ENCODE measurements around the gene LTBP4. TPM values are rescaled to one million over a fixed set of nuclear protein-coding genes. Genes with fewer than 3 reads are reported as not detected.
A peak's percentile ranks its signal among the peaks of the same experiment; 100 is the strongest.

LTBP4 gene
- total and polyA plus RNA-seq, 12 donors, result 15.3 to 272 (median 121) TPM

- intact Hi-C loops (cut with DNase I), result no loop called here
- H3K36me3 ChIP-seq (replicated peaks in 1 of 2), result no peaks in the 10 kb centered on the region
- peak in 2 of 7 donors; percentile 34 to 40 for DNase-seq
- H3K27ac ChIP-seq, result no peak overlapping the region
- peaks cover 12 to 14% of the 10 kb centered on the region in 2 donors for H3K4me1 ChIP-seq (replicated peaks in 1 of 2)
- no peaks in the 10 kb centered on the region for H3K9me3 ChIP-seq (replicated peaks in 1 of 3)
- H3K4me3 ChIP-seq, result no peak overlapping the region
- TF ChIP-seq CTCF (IDR thresholded peaks at IDR 0.05), result no peak
- no peak for TF ChIP-seq POLR2A (IDR thresholded peaks at IDR 0.05)
- no peaks in the 10 kb centered on the region for H3K27me3 ChIP-seq
- 91 to 93% (median 92%) methylated on average over 6 to 10 of the region's 10 CpGs for WGBS, 4 donors
These were observed 10.9 kb downstream of the LTBP4 start for GRCh38 chr19:40611900-40612698.

GRCh38 chr19:40612831-40613689, 11.9 kb downstream of the LTBP4 start:
- DNase-seq, result peak; percentile 59 to 90 (median 73)
- Histone ChIP-seq H3K36me3 (replicated peaks in 1 of 2) (peaks cover 0 to under 1% of the 10 kb centered on the region in 2 donors), H3K4me3 (peak overlapping the region in 3 of 4 donors; percentile 39 to 81 (median 39)), H3K27ac (peak overlapping the region; percentile 57 to 95 (median 73)), H3K27me3 (no peaks in the 10 kb centered on the region), H3K4me1 (replicated peaks in 1 of 2) (peaks cover 12 to 14% of the 10 kb centered on the region in 2 donors), H3K9me3 (replicated peaks in 1 of 3) (no peaks in the 10 kb centered on the region)
- WGBS, 4 donors, result 11 to 28% (median 20%) methylated on average over 24 to 50 of the region's 50 CpGs
- TF ChIP-seq CTCF (IDR thresholded peaks at IDR 0.05) (no peak), POLR2A (IDR thresholded peaks at IDR 0.05) (no peak)
- intact Hi-C loops (cut with DNase I), result no loop called here

- no peak for TF ChIP-seq CTCF (IDR thresholded peaks at IDR 0.05)
- TF ChIP-seq POLR2A (IDR thresholded peaks at IDR 0.05), result peak in 1 of 2 donors; percentile 54
- Histone ChIP-seq H3K4me1 (replicated peaks in 1 of 2) (peaks cover 12 to 14% of the 10 kb centered on the region in 2 donors), H3K4me3 (peak overlapping the region in 3 of 4 donors; percentile 39 to 81 (median 39)), H3K9me3 (replicated peaks in 1 of 3) (no peaks in the 10 kb centered on the region), H3K36me3 (replicated peaks in 1 of 2) (peaks cover 0 to 6% of the 10 kb centered on the region in 2 donors), H3K27me3 (no peaks in the 10 kb centered on the region), H3K27ac (peak overlapping the region; percentile 57 to 95 (median 73))
- WGBS, 4 donors, result 2 to 5% (median 3%) methylated on average over 41 to 67 of the region's 67 CpGs
- intact Hi-C loops (cut with DNase I), result no loop called here
- DNase-seq, result peak; percentile 78 to 91 (median 86)
These were observed 12.8 kb downstream of the LTBP4 start for GRCh38 chr19:40613690-40614621.
